SIG-M5 (cell line): ENCODE results near the gene INS.

Experiments used
- DNase-seq: peaks from one replicate; lab custom pipeline; 2025; lab: John Stamatoyannopoulos, UW

INS gene

GRCh38 chr11:2114430-2115241, 46.4 kb downstream of the INS start:
- DNase-seq: no peak

GRCh38 chr11:2113776-2114175, 47.2 kb downstream of the INS start:
- no peak for DNase-seq

GRCh38 chr11:2110521-2110920, 50.5 kb downstream of the INS start:
- DNase-seq: no peak
